Measurements from ENCODE around the gene KRT77. TPM values are rescaled to one million over a fixed set of nuclear protein-coding genes. Genes with fewer than 3 reads are reported as not detected.

KRT77 gene
- total RNA-seq, 1 experiment from 2014 or later = not detected

DNA sequence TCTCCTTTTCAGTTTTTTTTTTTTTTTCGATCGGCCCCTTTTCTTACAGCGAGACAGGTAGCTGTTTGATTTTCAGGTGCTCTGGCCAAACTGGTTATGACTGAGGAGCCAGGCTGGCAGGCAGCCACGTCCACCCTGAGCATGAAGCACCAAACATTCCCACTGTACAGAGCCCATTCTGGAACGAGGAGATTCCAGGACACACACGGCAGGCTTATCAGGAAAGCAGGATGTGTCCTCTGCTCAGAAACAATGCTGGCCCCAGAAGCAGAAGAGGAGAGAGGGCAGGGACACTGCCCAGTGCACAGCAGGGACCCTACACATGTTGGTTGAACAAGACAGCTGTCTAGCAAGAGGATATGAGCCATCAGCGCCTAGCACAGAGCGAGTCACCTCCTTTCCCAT is 47.6 kb downstream of the KRT77 start:
- Histone ChIP-seq H3K4me3 (ENCODE audit: low read length) (no peak overlapping the region), H3K4me1 (ENCODE audit: low read length) (no peaks in the 10 kb centered on the region), H3K9me2 (replicated peaks; ENCODE audit: insufficient read depth, low read length) (no peaks in the 10 kb centered on the region), H3K36me3 (ENCODE audit: insufficient read depth, low read length) (no peaks in the 10 kb centered on the region), H2AFZ (ENCODE audit: low read length) (no peak overlapping the region), H3K9me3 (ENCODE audit: low read length) (no peaks in the 10 kb centered on the region), H3K27ac (ENCODE audit: low read length) (no peak overlapping the region), H3K79me2 (ENCODE audit: low read length) (no peaks in the 10 kb centered on the region), H4K20me1 (ENCODE audit: insufficient read depth, low read depth, low read length) (no peaks in the 10 kb centered on the region), H3K27me3 (ENCODE audit: low read length) (no peaks in the 10 kb centered on the region), H3K9ac (ENCODE audit: low read length) (no peak overlapping the region), H3K4me2 (ENCODE audit: low read depth, low read length, poor library complexity, severe bottlenecking) (no peak overlapping the region)
- DNase-seq = no peak

DNA sequence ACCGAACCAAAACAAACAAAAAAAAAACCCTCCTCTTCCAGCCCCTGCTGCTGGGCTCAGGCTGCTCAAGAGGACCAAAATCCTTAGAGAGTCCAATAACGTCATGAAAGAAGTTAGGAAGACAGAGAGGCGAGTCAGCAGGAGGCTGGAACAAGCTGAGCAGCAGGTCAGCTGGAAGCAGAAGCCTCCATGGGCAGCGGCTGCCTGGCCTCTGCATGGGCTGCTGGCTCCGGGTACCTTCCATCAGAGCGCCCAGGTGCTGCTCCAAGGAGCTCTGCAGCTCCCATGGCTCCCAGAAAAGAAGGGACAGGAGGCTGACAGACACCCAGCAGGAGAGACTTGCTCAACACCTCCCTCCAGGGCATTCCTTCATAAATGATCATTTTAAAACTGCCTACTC is 48.1 kb downstream of the KRT77 start:
- Histone ChIP-seq H3K27me3 (ENCODE audit: low read length) (no peaks in the 10 kb centered on the region), H3K9me2 (replicated peaks; ENCODE audit: insufficient read depth, low read length) (no peaks in the 10 kb centered on the region), H2AFZ (ENCODE audit: low read length) (no peak overlapping the region), H3K9me3 (ENCODE audit: low read length) (no peaks in the 10 kb centered on the region), H4K20me1 (ENCODE audit: insufficient read depth, low read depth, low read length) (no peaks in the 10 kb centered on the region), H3K27ac (ENCODE audit: low read length) (no peak overlapping the region), H3K36me3 (ENCODE audit: insufficient read depth, low read length) (no peaks in the 10 kb centered on the region), H3K79me2 (ENCODE audit: low read length) (no peaks in the 10 kb centered on the region), H3K4me3 (ENCODE audit: low read length) (no peak overlapping the region), H3K4me1 (ENCODE audit: low read length) (no peaks in the 10 kb centered on the region), H3K9ac (ENCODE audit: low read length) (no peak overlapping the region), H3K4me2 (ENCODE audit: low read depth, low read length, poor library complexity, severe bottlenecking) (no peak overlapping the region)
- no peak for DNase-seq

DNA sequence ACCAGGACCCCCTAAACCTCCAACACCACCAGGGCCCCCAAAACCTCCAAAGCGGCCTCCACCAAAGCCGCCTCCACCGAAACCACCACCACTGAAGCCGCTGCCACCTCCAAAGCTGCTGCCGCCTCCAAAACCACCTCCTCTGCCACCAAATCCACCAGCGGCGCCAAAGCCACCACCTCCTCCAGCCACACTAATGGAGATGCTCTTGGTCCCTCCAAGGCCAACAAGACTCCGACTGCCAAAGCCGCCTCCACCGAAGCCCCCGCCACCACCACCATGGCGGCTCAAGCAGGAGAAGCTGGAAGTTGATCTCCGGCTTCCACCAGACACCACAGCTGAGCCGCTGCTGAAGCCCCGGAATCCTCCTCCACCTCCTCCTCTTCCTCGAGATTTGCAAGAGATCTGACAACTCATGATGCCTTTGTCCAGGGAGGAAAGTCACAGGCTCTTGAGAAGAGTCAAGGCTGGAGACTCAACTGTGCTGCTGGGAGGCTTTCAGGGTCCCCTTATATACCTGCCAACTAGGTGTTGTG is 51.5 kb downstream of the KRT77 start, which contains the start of gene KRT2:
Gene KRT2, minus strand, starts transcription at position 486 of the 536 bp plus-strand sequence. Its CDS starts 69 bp downstream, at position 417.
- no peak within 1 kb of the TSS for H2AFZ ChIP-seq (ENCODE audit: low read length)
- H3K36me3 ChIP-seq (ENCODE audit: insufficient read depth, low read length) = no peaks in the 10 kb centered on the region
- no peak for DNase-seq
- H3K9me2 ChIP-seq (replicated peaks; ENCODE audit: insufficient read depth, low read length) = no peaks in the 10 kb centered on the region
- H3K27ac ChIP-seq (ENCODE audit: low read length) = no peak within 1 kb of the TSS
- no peaks in the 10 kb centered on the region for H3K27me3 ChIP-seq (ENCODE audit: low read length)
- H3K79me2 ChIP-seq (ENCODE audit: low read length) = no peaks in the 10 kb centered on the region
- no peak within 1 kb of the TSS for H3K9ac ChIP-seq (ENCODE audit: low read length)
- no peaks in the 10 kb centered on the region for H4K20me1 ChIP-seq (ENCODE audit: insufficient read depth, low read depth, low read length)
- no peak within 1 kb of the TSS for H3K4me2 ChIP-seq (ENCODE audit: low read depth, low read length, poor library complexity, severe bottlenecking)
- no peak within 1 kb of the TSS for H3K4me3 ChIP-seq (ENCODE audit: low read length)
- no peaks in the 10 kb centered on the region for H3K9me3 ChIP-seq (ENCODE audit: low read length)
- no peaks in the 10 kb centered on the region for H3K4me1 ChIP-seq (ENCODE audit: low read length)

DNA sequence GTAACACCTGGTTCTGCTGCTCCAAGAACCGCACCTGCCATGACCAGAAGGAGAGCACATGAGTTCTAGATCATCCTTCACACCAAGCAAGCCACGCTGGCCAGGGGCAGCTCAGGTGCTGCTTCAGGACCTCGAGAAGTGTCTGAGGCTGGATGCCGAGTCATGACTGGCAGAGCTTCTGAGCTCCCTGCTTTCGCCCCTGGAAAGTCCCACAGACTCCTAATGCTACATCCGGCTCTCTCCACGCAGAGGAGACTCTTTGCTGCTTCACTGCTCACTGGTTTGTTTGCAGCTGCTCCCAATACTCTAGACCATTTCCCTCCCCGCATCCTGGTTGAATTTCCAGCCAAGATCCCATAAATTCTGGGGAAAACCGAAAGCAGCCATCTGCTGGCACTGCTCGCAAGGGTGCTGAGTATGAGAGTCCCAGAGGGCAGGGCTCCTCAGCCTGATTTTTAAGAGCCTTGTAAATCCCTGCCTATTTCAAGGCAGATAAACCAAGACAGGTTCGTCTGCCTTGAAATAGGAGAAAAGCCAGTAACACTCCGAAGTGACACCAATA is 52.7 kb downstream of the KRT77 start:
- Histone ChIP-seq H3K4me1 (ENCODE audit: low read length) (no peaks in the 10 kb centered on the region), H3K9me3 (ENCODE audit: low read length) (no peaks in the 10 kb centered on the region), H3K27ac (ENCODE audit: low read length) (no peak overlapping the region), H4K20me1 (ENCODE audit: insufficient read depth, low read depth, low read length) (no peaks in the 10 kb centered on the region), H3K9me2 (replicated peaks; ENCODE audit: insufficient read depth, low read length) (no peaks in the 10 kb centered on the region), H3K4me2 (ENCODE audit: low read depth, low read length, poor library complexity, severe bottlenecking) (no peak overlapping the region), H3K79me2 (ENCODE audit: low read length) (no peaks in the 10 kb centered on the region), H3K36me3 (ENCODE audit: insufficient read depth, low read length) (no peaks in the 10 kb centered on the region), H2AFZ (ENCODE audit: low read length) (no peak overlapping the region), H3K9ac (ENCODE audit: low read length) (no peak overlapping the region), H3K4me3 (ENCODE audit: low read length) (no peak overlapping the region), H3K27me3 (ENCODE audit: low read length) (no peaks in the 10 kb centered on the region)
- DNase-seq = no peak

DNA sequence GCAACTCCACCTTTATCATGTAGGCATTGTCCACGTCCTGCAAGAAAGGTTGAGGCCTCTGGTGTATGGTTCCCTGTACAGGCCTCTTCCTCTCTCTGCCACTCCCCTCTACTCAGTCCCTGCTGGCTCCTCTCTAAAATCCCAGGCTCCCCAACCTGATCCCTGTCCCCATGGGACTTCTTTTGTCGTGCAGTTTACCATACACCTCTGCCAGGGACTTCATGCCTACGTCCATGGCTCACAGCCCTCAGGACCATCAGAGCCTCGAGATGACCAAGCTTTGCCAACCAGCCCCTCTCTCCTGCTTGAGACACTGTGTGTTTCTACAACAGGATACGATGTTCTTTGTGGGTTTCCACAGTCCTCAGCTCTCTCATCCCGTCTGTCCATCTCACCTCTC is 54.3 kb downstream of the KRT77 start:
- no peak overlapping the region for H3K4me2 ChIP-seq (ENCODE audit: low read depth, low read length, poor library complexity, severe bottlenecking)
- no peaks in the 10 kb centered on the region for H3K9me3 ChIP-seq (ENCODE audit: low read length)
- no peaks in the 10 kb centered on the region for H3K27me3 ChIP-seq (ENCODE audit: low read length)
- no peaks in the 10 kb centered on the region for H3K4me1 ChIP-seq (ENCODE audit: low read length)
- no peak overlapping the region for H2AFZ ChIP-seq (ENCODE audit: low read length)
- DNase-seq = no peak
- no peaks in the 10 kb centered on the region for H3K36me3 ChIP-seq (ENCODE audit: insufficient read depth, low read length)
- H3K27ac ChIP-seq (ENCODE audit: low read length) = no peak overlapping the region
- H4K20me1 ChIP-seq (ENCODE audit: insufficient read depth, low read depth, low read length) = no peaks in the 10 kb centered on the region
- no peak overlapping the region for H3K4me3 ChIP-seq (ENCODE audit: low read length)
- H3K9me2 ChIP-seq (replicated peaks; ENCODE audit: insufficient read depth, low read length) = no peaks in the 10 kb centered on the region
- H3K79me2 ChIP-seq (ENCODE audit: low read length) = no peaks in the 10 kb centered on the region
- H3K9ac ChIP-seq (ENCODE audit: low read length) = no peak overlapping the region

DNA sequence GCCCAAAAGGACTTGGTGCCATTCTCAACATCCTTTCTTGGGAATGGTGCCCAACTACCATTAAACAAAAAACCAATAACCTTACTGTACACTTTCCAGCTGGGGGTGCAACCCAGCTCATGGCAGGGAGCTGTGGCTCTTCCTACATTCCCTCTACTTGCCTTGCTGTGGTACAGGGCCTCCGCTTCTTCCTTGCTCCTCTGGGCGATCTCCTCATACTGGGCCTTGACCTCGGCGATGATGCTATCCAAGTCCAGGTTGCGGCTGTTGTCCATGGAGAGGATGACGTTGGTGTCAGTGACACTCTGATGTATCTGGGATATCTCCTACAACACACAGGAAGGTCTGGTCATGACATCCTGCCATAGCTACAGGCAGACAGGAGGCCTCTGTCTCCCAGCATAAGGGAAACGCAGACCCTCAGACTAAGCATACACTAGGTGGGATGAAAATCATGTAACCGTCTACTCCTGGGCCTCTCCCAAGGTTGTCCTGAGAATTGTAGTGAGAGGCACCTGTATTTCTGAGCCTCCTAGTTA is 55.2 kb downstream of the KRT77 start:
- no peak overlapping the region for H2AFZ ChIP-seq (ENCODE audit: low read length)

DNA sequence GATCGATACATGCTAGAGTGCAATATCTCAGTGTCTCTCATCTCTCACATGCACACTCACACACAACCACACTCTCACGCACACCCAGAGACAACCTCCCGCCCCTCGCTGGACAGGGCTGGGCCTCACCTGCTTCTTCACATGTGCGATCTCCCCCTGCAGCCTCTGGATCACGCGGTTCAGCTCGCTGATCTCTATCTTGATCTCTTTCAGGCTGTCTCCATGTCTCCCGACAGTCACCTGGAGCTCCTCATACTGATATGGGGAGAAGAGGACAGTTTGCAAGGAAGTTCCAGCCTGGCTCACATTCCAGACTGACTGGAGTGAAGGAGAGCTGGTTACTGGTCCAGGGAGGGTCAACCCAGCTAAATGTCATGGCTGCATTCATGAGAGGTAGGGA is 55.7 kb downstream of the KRT77 start:
- Histone ChIP-seq H4K20me1 (ENCODE audit: insufficient read depth, low read depth, low read length) (no peaks in the 10 kb centered on the region), H3K27ac (ENCODE audit: low read length) (no peak overlapping the region), H3K9me3 (ENCODE audit: low read length) (no peaks in the 10 kb centered on the region), H3K27me3 (ENCODE audit: low read length) (no peaks in the 10 kb centered on the region), H3K79me2 (ENCODE audit: low read length) (no peaks in the 10 kb centered on the region), H3K9ac (ENCODE audit: low read length) (no peak overlapping the region), H3K36me3 (ENCODE audit: insufficient read depth, low read length) (no peaks in the 10 kb centered on the region), H3K4me3 (ENCODE audit: low read length) (no peak overlapping the region), H3K4me1 (ENCODE audit: low read length) (no peaks in the 10 kb centered on the region), H3K9me2 (replicated peaks; ENCODE audit: insufficient read depth, low read length) (no peaks in the 10 kb centered on the region), H2AFZ (ENCODE audit: low read length) (no peak overlapping the region), H3K4me2 (ENCODE audit: low read depth, low read length, poor library complexity, severe bottlenecking) (no peak overlapping the region)
- DNase-seq = no peak

More for the DNA sequence above, 55.2 kb downstream of the KRT77 start:
- H3K27me3 ChIP-seq (ENCODE audit: low read length) = no peaks in the 10 kb centered on the region
- H3K9me3 ChIP-seq (ENCODE audit: low read length) = no peaks in the 10 kb centered on the region
- no peaks in the 10 kb centered on the region for H4K20me1 ChIP-seq (ENCODE audit: insufficient read depth, low read depth, low read length)
- no peaks in the 10 kb centered on the region for H3K4me1 ChIP-seq (ENCODE audit: low read length)
- H3K79me2 ChIP-seq (ENCODE audit: low read length) = no peaks in the 10 kb centered on the region
- H3K4me2 ChIP-seq (ENCODE audit: low read depth, low read length, poor library complexity, severe bottlenecking) = no peak overlapping the region
- no peaks in the 10 kb centered on the region for H3K36me3 ChIP-seq (ENCODE audit: insufficient read depth, low read length)
- H3K9me2 ChIP-seq (replicated peaks; ENCODE audit: insufficient read depth, low read length) = no peaks in the 10 kb centered on the region
- DNase-seq = no peak
- H3K4me3 ChIP-seq (ENCODE audit: low read length) = no peak overlapping the region
- H3K27ac ChIP-seq (ENCODE audit: low read length) = no peak overlapping the region
- no peak overlapping the region for H3K9ac ChIP-seq (ENCODE audit: low read length)

DNA sequence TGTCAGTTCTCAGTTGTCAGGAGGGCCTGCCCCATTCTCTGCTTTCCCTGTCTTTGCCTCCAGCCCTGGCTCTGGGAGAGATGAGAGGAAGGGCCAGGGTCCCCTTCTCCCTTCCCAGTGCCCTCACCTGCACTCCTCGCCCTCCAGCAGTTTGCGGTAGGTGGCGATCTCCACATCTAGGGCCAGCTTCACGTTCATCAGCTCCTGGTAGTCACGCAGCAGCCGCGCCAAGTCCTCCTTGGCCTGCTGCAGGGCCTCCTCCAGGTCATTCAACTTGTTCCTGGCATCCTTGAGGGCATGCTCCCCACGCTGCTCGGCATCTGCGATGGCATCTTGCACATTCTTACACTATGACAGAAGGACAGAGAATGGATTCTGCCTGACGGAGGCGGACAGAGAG is 56.7 kb downstream of the KRT77 start:
- no peak overlapping the region for H2AFZ ChIP-seq (ENCODE audit: low read length)
- H3K36me3 ChIP-seq (ENCODE audit: insufficient read depth, low read length) = no peaks in the 10 kb centered on the region
- no peak overlapping the region for H3K27ac ChIP-seq (ENCODE audit: low read length)
- no peak overlapping the region for H3K9ac ChIP-seq (ENCODE audit: low read length)
- no peak overlapping the region for H3K4me3 ChIP-seq (ENCODE audit: low read length)
- H3K79me2 ChIP-seq (ENCODE audit: low read length) = no peaks in the 10 kb centered on the region
- H4K20me1 ChIP-seq (ENCODE audit: insufficient read depth, low read depth, low read length) = no peaks in the 10 kb centered on the region
- H3K4me2 ChIP-seq (ENCODE audit: low read depth, low read length, poor library complexity, severe bottlenecking) = no peak overlapping the region
- H3K4me1 ChIP-seq (ENCODE audit: low read length) = no peaks in the 10 kb centered on the region
- H3K9me3 ChIP-seq (ENCODE audit: low read length) = no peaks in the 10 kb centered on the region
- no peak for DNase-seq
- no peaks in the 10 kb centered on the region for H3K9me2 ChIP-seq (replicated peaks; ENCODE audit: insufficient read depth, low read length)
- H3K27me3 ChIP-seq (ENCODE audit: low read length) = no peaks in the 10 kb centered on the region
